ENCODE results near the gene DIAPH2.

- TF ChIP-seq CTCF (IDR thresholded peaks at IDR 0.05) (no peak), POLR2A (IDR thresholded peaks at IDR 0.05) (no peak)
Observed at GRCh38 chrX:97633798-97634197, 949.2 kb downstream of the DIAPH2 start.
